Midbrain (tissue), 1 donor: ENCODE data around the gene VAV3.

Experiments used
- DNase-seq: peaks from one replicate; lab custom pipeline; 2025; lab: John Stamatoyannopoulos, UW

The VAV3 gene

GRCh38 chr1:107833061-107833460 is 131.9 kb downstream of the VAV3 start:
- DNase-seq = no peak

- DNase-seq = no peak
These were observed 133.1 kb downstream of the VAV3 start for GRCh38 chr1:107831921-107832320.

GRCh38 chr1:107830526-107830925 is 134.5 kb downstream of the VAV3 start:
- DNase-seq = no peak

GRCh38 chr1:107830075-107830474 is 134.9 kb downstream of the VAV3 start:
- no peak for DNase-seq

- no peak for DNase-seq
These were observed 135.8 kb downstream of the VAV3 start for GRCh38 chr1:107829036-107829770.

- no peak for DNase-seq
These were observed 140.0 kb downstream of the VAV3 start for GRCh38 chr1:107824946-107825345.

- no peak for DNase-seq
These were observed 143.6 kb downstream of the VAV3 start for GRCh38 chr1:107821340-107821739.

- DNase-seq = no peak
These were observed 144.2 kb downstream of the VAV3 start for GRCh38 chr1:107820801-107821200.

GRCh38 chr1:107817935-107818334 is 147.0 kb downstream of the VAV3 start:
- DNase-seq = no peak

GRCh38 chr1:107817206-107817605 is 147.8 kb downstream of the VAV3 start:
- no peak for DNase-seq

GRCh38 chr1:107810291-107810951 is 154.6 kb downstream of the VAV3 start:
- no peak for DNase-seq

- no peak for DNase-seq
These were observed 157.1 kb downstream of the VAV3 start for GRCh38 chr1:107807855-107808254.

- no peak for DNase-seq
These were observed 157.6 kb downstream of the VAV3 start for GRCh38 chr1:107807405-107807804.

- no peak for DNase-seq
These were observed 158.1 kb downstream of the VAV3 start for GRCh38 chr1:107806902-107807301.

- no peak for DNase-seq
These were observed 160.2 kb downstream of the VAV3 start for GRCh38 chr1:107804741-107805140.

GRCh38 chr1:107804134-107804533 is 160.8 kb downstream of the VAV3 start:
- DNase-seq = no peak

- DNase-seq = no peak
These were observed 161.4 kb downstream of the VAV3 start for GRCh38 chr1:107803579-107803978.

GRCh38 chr1:107802654-107803053 is 162.3 kb downstream of the VAV3 start:
- DNase-seq = no peak

- no peak for DNase-seq
These were observed 169.0 kb downstream of the VAV3 start for GRCh38 chr1:107795994-107796393.

GRCh38 chr1:107795441-107795840 is 169.5 kb downstream of the VAV3 start:
- no peak for DNase-seq

GRCh38 chr1:107794571-107794970 is 170.4 kb downstream of the VAV3 start:
- no peak for DNase-seq

- no peak for DNase-seq
These were observed 171.0 kb downstream of the VAV3 start for GRCh38 chr1:107793896-107794453.

- no peak for DNase-seq
These were observed 173.6 kb downstream of the VAV3 start for GRCh38 chr1:107791348-107791747.
